GM21381 (cell line): ENCODE data around the gene PNPLA7.
"Not testable (repeated sequence)": the region's sequence is repeated elsewhere in the genome, so short reads cannot be mapped to it uniquely, and the experiment has no call there.

Experiments
- ATAC-seq: cut with Tn5 transposase; IDR thresholded peaks from one replicate; pipeline ENCODE4 v1.9.1; 2021; ENCODE audit warnings: mild to moderate bottlenecking, moderate library complexity; ENCODE audit not compliant: unreplicated experiment

PNPLA7 gene

DNA sequence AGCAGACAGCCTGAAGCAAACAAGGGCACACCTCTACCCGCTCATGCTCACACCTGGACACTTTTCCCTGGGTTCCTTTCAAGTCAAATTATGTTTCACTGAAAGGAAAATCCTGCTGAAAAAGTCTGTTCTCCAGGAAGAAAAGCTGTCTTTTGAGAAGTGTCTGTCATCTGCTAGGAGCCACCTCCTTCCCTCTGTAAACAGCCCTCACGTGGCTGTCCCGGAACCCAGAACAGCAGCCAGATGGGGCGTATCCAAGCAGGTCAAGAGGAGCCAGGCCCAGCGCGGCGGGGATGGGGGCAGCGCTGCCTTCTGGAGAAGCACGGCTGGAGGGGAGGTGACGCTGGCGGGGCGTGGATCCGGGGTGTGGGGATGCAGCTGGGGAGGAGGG lies at the start of gene PNPLA7:
TSS of gene PNPLA7 (minus strand) at position 172 of the 391 bp plus-strand sequence. CDS start 205 bp downstream, outside the sequence.
- ATAC-seq, result no peak

DNA sequence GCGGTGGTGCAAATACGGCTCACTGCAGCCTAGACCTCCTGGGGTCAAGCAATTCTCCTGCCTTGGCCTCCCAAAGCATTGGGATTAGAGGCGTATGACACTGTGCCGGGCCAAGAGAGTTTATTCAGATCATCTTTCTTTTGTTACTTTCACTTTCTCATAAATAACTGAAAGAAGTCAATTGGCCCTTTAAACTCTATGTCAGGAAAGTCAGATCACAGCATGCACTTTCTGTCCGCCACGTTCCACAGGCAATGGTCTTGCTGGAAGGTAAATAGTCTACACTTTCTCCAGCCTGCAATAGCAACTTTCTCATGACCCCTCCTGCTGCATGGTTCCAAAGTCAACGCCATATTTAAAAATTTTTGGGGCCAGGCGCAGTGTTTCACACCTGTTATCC lies 48.7 kb upstream of the PNPLA7 start:
- no peak for ATAC-seq

DNA sequence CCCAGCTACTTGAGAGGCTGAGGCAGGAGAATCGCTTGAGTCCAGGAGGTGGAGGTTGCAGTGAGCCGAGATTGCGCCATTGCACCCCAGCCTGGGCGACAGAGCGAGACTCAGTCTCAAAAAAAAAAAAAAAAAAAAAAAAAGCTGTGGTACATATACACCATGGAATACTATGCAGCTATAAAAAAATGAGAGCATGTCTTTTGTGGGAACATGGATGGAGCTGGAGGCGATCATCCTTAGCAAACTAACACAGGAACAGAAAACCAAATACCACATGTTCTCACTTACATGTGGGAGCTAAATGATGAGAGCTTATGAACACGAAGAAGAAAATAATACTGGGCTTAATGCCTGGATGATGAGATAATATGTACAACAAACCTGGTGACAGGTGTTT lies 46.4 kb upstream of the PNPLA7 start:
- not testable (repeated sequence) for ATAC-seq

DNA sequence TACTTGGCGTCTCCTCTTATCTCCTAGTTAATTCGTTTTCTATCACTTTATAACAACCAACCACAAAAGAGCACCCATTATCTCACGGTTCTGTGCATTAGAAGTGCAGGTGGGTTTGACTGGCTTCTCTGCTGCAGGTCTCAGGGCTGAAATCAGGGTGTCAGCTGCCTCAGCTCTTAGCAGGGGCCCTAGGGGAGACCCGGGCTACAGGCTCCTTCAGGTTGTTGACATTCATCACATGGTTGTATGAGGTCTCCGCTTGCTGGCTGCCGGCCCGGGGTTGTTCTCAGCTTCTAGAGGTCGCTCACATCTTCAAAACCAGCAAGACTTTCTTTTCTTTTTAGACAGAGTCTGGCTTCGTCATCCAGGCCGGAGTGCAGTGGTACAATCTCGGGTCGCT lies 43.0 kb upstream of the PNPLA7 start:
- ATAC-seq, result no peak

DNA sequence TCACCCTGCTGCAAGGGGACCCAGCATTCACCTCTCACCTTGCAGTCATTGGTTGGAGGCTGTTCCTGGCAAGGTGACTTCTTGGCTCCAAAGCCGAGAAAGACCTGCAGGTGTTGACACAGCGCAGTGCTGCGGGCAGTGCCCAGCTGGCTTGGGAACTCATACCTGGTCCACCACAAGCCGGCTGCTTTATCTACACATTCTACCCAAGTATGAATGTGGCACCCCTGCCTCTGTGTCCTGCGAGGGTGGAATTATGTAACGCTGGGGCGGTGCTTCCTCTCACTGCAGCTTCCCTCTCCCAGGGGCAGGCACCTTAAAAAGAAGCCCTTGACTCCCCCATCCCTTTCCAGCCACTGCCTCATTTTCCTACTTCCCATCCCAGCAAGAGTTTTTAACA lies 42.6 kb upstream of the PNPLA7 start:
- ATAC-seq, result no peak

DNA sequence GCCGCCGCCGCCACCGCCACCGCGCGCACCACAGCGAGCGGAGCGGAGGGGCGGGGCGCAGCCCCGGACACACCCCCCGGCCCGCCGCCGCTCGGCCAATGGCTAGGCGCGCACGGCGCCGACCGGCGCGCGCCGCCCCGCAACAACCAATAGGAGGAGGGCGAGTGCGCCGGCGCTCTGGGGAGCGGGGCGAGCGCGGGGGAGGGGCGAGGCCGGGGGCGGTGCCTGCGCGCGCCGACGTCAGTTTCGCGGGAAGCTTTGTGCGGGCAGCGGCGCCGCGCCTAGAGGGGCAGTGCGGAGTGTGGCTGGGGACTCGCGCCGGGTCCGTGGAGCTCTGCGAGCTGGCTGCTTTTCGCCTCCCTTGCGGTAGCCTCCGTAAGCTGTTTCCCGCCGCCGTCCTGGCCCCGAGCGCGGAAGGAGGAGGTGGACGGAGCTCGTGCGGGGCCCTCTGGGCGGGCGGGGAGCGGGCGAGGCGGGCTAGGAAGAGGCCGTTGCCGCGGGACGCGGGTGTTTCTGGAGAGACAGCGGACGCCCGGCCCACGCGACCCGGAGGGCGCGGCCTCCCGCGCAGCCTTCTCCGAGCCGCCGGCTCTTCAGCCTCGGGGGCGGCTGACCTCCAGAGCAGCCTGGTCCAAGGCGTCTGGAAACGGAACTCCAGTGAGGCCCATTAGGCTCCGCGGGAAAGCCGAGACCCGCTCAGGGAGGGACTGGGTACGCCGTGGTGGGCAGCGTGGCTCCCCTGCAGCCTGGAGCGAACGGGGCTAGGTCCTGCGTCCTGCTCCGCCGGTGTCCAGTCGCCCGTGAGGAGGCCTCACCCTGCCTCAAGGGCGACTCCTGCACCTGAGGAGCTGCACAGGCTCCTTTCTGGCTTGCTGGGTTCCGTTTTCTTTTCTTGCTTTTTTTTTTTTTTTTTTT lies 40.5 kb upstream of the PNPLA7 start, which contains the start of gene ZMYND19:
TSS of gene ZMYND19 (minus strand) at position 44 of the 915 bp plus-strand sequence. CDS start 249 bp downstream, outside the sequence.
- ATAC-seq, result peak; percentile 83

DNA sequence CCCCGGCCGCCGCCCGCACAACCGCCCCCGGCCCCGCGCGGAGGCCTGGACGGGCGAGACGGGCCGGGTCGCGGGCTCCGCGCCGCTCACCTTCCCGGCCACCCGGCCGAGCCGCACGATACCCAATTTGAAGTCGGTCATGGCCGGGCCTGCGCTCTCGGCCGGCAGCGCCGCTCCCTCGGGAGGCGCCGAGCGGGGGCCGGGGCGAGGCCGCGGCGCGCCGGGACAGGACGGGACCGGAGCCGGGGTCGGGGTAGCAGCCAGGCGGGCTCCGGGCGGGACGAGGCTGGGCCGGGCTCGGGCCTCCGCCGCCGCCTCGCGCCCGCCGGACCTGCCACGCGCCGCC lies 39.9 kb upstream of the PNPLA7 start:
- no peak for ATAC-seq

DNA sequence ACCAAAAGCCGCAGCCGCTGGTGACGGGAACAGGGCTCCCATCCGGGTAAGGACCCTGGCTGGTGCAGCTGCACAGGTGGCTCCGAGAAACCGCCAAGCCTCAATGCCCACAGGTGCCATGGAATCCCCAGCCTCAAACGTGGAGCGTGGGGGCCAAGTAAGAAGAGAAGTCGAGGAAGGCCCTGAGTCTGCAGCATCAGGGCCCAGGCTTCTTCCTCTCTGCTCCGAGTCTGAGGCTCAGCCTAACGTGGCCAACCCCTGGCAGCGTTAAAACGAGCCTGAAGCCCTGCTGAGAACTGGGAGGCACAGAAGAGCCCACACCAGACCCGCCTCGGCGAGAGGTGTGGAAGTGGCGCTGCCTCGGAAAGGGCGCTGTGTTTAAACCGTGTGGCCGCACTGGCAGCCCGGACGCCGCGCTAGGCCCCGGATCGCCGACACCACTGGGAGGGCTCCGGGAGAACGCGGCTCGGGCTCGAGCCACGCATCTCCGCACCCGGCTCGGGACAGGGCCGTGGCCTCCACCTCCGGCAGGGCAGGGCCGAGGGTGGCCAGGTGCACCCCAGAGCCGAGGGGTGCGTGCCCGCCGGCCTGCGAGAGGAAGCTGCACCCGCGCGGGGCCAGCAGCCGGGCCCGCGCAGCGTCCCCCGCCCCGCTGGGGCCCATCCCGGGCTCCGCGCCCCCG lies 39.4 kb upstream of the PNPLA7 start:
- ATAC-seq, result peak; percentile 27

DNA sequence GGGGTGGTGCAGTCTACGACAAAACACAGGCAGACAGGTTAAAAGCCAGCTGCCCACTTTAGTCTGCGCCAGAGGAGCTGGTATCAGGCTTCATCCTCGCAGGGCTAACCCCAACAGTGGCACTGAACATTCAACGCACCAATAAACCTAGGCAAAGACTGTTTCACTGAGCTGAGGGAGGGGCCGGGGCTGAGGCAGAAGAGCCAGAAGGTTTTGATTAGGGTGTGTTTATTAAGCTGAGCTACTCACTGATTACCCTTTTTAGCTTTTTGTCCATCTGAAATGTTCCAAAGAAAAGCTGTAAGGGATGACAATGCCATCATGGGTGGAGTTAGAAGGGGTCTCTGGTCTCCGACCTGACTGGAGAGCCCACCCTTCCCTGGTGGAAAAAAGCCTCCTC lies 38.7 kb upstream of the PNPLA7 start:
- no peak for ATAC-seq

DNA sequence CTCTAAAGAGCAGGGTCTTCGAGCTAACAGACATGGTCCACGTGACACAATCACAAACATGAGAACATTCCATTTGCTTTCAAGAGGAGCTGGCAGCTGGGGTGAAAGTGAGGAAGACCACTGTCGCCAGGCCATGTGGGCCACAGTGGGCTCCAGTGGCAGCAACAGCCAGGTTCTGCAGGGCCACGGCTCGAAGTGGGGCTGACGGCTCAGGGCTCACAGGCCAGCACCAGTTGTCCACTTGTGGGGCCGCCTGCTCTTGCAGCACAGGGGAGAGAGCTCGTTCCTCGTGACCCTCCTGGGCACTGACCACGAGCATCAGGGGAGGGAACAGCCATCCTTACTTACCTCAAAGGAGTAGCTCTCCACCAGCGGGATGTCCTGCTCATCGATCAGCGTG lies 38.1 kb upstream of the PNPLA7 start:
- no peak for ATAC-seq

DNA sequence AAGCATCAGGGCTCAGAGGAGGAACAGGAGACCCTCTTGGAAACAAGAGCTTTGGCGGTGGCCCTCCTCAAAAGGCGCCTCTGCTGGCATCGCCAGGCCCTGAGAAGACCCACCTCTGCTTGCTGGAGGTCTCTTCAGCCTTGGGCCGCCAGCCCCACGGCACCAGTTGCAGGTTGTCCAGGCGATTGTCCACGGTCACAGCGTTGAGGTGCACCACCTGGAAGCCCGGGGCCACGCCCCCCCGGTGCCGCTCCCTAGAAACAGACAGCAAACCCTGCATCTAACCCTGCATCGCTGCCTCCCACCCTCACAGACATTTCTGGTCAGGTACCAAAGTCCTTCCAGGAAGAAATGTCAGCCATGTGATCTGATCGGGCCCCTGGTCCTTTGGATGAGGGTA lies 36.7 kb upstream of the PNPLA7 start:
- no peak for ATAC-seq

DNA sequence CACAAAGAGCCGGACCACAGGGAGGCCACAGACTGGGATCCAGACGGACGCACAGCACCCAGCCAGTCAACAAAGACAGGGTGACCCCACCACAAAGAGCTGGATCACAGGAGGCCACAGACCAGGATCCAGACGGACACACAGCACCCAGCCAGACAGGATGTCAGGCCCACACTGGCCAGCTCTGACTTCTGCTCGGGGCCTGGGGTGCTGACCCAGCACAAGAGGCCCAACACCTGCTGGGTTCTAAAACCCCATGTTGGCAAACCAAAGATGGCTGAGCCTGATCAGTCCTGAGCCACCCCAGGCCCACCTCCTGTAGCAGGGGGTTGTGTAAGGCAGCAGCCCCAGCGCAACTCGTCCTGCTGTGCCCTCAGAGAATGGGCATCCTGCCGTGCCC lies 33.8 kb upstream of the PNPLA7 start:
- no peak for ATAC-seq

DNA sequence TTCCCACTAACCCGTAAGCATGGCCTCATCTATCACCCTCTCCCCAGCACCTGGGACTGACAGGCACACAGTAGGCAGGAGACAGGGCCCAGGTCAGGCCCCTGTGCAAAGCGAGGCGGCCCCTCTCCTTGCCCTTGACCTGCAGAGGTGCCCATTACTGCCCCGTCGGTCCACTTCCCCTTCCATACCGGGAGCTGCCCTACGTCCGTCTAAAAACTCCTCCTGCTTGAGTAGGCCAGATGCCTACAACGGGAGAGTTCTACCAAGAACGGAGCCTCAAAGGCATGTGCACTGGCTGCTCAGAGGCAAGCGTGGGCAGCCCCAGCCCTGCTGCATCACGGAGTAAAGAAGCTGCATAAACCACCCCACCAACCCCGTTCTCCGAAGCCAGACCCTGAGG lies 33.1 kb upstream of the PNPLA7 start:
- ATAC-seq, result no peak

DNA sequence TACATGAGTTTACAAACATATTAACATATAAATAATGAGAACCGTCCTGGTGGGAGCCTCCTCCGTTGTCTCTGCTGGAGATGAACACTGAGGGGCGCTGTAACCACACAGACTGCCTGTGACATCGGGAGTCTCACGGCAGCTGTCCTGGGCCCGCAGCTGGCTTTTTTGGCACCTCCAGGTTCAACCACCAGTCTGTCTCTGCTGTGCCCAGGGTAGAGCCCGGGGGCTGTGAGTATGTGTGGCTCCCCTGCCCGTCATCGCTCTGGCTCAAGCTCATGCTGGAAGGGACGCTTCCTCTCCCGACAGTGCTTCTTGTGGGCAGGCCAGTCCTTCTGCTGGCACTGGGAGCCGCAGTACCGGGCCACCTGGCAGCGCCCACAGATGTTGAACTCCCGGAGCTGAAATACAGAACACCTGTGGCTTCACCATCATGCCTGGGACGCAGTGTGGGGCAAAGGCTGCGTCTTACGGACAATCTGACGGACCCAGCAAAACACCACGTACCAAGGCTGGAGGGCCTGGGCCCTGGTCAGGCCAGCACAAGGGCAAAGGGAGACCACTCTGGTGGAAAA lies 32.2 kb upstream of the PNPLA7 start:
- ATAC-seq, result no peak

DNA sequence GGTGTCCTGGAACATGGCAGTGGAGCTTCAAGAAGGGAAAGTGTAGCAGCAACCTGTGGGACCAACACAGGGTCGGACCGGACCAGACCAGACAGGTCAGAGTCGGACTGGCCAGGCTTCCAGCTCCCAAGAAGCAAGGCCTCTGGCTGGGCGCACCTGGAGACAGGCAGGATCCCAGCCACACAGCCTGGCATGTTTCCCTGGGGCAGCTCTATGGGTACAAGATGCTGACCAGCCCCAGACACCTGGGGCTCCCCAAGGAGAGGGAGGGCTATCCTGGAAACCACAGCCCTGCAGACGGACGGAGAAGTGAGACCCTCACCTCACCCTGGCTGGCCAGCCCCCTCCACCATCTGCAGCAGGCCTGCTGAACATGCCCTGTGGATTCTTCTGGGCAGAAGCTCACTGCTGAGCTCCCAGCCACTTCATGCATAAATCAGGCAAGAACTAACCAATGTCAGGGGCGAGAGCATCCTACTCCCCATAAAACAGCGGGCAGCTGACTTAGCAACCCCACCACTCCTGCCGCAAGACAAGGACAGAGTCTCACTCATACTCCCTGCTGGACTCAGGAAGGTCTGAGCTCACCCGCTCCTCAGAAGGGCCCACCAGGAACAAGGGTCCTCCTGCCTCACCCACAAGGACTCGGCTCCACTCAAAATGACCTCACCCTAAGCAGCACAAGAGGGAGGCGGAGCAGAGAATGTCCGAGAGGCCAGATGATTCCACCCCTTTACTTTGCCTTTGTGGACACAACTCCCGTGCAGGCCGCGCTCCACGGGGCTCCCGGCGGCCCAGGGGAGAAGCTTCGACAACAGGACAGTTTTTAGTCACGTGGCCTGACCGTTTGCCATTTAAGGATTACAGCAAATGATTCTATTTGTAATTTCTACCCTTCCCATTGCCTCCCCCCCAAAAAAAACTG lies 31.4 kb upstream of the PNPLA7 start:
- no peak for ATAC-seq

DNA sequence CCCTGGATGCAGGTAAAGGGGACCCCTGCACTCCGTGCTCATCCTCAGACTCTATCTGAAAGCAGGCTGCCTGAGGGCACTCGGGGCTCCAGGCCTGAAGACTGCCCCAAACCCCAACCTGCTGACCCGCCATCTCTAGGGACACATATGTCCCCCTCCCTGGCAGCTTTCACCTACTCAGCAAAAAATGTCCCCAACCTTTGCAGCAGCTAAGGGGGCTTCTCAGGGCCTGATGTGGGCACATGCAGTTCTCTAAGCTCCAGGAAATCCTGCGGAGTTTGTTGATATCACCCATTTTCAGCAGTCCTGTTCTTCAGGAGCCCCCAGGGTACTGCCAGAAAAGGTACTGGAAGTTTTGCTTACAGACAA lies 30.7 kb upstream of the PNPLA7 start:
- no peak for ATAC-seq

DNA sequence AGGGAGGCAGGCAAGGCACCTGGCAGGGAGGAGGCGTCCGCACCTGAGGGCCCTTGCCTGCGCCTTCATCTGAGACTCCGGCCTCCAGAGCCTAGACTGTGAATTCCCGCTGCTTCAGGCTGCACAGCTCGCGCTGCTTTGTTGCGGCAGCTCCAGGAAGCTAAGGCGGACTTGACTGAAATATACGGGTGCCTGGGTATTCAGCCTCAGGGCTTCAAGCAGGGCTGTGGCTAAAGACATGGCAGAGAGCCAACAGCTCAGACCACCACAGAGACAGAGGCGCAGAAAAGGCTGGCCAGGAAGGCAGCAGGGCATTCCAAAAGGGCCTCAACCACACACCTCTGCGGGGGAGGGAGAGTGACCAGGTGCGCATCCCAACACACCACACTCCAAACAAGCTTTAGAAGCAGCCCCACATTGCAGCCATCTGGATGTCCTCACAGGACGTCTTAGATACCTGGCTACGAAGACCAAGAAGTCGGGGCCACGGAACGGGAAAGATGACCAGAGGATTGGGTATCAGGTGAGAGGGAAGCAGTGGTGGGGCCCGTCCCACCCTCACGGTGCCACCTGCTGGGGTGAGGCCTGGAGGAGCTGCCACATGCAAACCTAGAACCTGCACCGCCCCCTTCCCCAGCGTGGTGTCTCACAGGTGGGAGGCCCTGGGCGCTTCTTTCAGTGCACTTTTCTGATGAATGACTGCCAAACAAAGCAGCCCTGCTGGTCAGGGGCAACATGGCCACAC lies 30.2 kb upstream of the PNPLA7 start:
- ATAC-seq, result no peak

DNA sequence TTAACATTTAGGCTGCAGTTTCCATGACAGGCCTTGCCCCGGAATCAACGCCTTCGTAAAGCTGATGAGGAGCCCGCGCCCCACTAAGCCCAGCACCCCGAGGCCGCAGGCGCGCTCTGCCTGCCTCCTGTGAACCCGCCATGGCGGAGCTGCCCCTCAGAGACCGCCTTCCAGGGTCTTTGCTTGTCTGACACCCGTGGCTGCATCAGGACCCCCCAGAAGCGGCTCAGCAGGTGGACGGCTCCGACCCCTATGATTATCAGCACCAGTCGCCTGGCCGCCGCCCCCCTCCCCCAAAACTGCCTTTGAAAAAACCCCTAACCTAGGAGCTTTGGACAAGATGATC lies 29.0 kb upstream of the PNPLA7 start:
- ATAC-seq, result no peak

DNA sequence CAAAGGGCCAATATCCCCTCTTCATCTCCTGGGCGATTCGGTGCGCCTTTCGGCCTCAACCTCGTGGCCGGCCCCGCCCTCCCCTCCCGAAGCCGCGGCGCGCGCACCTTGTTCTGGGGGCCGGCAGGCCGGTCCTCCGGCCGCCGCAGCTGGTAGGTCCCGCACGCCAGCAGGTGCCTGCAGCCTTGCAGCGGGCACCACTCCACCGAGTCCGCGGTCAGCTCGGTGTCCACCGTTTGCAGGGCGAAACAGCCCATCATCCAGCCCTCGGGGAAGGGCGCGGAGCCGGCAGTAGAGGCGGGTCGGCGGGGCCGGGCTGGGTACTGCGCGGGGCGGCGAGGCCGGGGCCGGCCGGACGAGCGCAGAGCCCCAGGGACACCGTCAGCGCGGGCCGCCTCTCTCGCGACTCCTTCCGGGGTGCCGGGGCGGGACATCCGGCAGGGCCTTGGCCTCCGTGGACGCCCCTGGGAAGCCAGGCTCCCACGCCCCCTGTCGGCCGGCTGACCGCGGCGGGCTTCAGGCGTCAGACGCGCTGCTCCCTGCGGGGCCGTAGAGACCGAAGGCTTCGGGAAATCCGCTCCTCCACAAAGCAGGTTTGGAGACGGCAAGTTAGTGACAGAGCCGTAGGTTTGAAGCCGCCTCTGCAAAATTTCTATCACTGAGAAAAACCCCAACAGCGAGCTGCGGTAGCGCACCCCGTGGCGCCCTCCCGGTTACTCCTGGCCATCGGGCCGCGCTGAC lies 28.5 kb upstream of the PNPLA7 start, which contains the start of gene DPH7:
TSS of gene DPH7 (minus strand) at position 408 of the 741 bp plus-strand sequence. CDS start at position 260, 148 bp downstream.
- ATAC-seq, result peak; percentile 94
